Suprapubic skin (tissue), 3 donors: ENCODE results near the gene HOXA7.

ENCODE experiments used
- CTCF ChIP-seq, 2 donors: fragments of 200-600 bp in 1 of 2; fragments of 450-650 bp in 1 of 2; sonication (generic) in 1 of 2; IDR thresholded peaks; one replicate each; pipeline ENCODE4 v1.5.1; 2016 to 2019; ENCODE audit warnings: antibody characterized with exemption in 2 of 2, mild to moderate bottlenecking in 1 of 2, moderate library complexity in 1 of 2
- POLR2A ChIP-seq, 2 donors: fragments of 450-650 bp; IDR thresholded peaks; one replicate each; pipeline ENCODE4 v1.6.1; 2017; ENCODE audit warnings: antibody characterized with exemption in 2 of 2, mild to moderate bottlenecking in 2 of 2, moderate library complexity in 2 of 2

DNA sequence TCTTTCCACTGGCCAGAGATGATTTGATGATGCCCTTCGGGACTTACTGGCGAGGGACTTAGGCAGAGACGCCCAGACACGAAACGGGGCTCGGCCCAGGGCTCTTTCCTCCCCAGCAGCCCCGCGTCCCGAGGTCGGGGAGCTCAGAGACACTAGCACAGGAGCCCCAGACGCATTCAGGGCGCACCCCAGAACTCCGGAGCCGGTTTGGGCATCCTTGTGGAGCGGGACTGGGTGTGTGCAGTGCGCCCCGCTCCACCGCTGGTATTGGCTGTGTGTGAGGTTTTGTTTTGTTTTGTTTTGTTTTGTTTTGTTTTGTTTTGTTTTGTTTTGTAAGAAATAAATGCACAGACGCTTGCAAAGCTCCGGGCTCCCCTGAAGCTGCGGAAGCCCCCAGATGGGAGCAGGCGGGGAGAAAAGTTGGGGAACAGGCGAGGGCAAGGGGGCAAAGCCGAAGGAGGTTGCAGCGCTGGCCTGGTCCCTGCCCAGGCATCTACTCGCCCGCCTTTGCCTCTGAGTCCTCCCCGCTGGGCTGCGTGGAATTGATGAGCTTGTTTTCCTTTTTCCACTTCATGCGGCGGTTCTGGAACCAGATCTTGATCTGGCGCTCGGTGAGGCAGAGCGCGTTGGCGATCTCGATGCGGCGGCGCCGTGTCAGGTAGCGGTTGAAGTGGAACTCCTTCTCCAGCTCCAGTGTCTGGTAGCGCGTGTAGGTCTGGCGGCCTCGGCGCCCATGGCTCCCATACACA lies 11.1 kb downstream of the HOXA7 start:
- TF ChIP-seq CTCF (IDR thresholded peaks at IDR 0.05), result no peak
- TF ChIP-seq POLR2A (IDR thresholded peaks at IDR 0.05), result no peak
